PFSK-1 (cell line): Measurements from ENCODE around the gene PIGC.

Experiments used
- FOXP2 ChIP-seq: optimal IDR thresholded peaks from 2 replicates; pipeline ENCODE3; 2011; ENCODE audit warnings: borderline replicate concordance, control low read depth, inconsistent platforms; ENCODE audit not compliant: insufficient read depth; ENCODE audit errors: extremely low read length, extremely low read depth
- POLR2AphosphoS5 ChIP-seq: IDR thresholded peaks from 2 replicates; pipeline ENCODE4 v1.6.1; 2012; ENCODE audit warnings: low read depth, mild to moderate bottlenecking, control low read depth, low read length, moderate library complexity
- SIN3A ChIP-seq: IDR thresholded peaks from 2 replicates; pipeline ENCODE4 v1.6.1; 2012; ENCODE audit warnings: mild to moderate bottlenecking, low read length, moderate library complexity, borderline replicate concordance; ENCODE audit not compliant: insufficient read depth
- TAF1 ChIP-seq: IDR thresholded peaks from 2 replicates; pipeline ENCODE4 v1.6.1; 2012; ENCODE audit warnings: low read length, control low read depth, borderline replicate concordance; ENCODE audit not compliant: insufficient read depth
- TF ChIP-seq, protein P1 (sequence below), 2 experiments: IDR thresholded peaks; 2 replicates each; pipeline versions ENCODE4 v1.6.1 to v1.8.0; 2011 to 2012; ENCODE audit warnings: low read depth in 2 of 2, low read length in 2 of 2, control low read depth in 1 of 2, inconsistent platforms in 1 of 2, mild to moderate bottlenecking in 1 of 2, moderate library complexity in 1 of 2; ENCODE audit not compliant: insufficient read depth in 1 of 2

The PIGC gene

DNA sequence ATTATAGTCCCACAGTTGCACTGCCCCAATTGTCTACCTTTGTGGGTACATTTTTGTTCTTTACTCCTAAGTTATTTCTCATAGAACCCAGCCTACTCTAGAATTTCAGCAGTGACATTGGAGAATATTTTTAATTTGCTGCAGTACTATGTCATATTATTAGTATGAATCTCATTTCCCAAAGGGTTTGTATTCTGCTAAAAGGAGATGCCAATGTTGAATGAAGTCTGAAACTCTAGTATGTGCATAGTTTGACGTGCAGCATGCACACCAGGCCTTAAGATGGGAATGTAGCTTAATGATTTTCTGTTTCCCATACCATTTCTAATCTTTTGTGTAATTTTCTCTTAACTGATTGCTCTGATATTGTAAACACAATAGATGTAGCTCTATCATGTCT lies 33.8 kb downstream of the PIGC start:
- no peak for TF ChIP-seq SIN3A
- no peak for TF ChIP-seq TAF1
- no peak for TF ChIP-seq FOXP2
- TF ChIP-seq, protein P1, sequence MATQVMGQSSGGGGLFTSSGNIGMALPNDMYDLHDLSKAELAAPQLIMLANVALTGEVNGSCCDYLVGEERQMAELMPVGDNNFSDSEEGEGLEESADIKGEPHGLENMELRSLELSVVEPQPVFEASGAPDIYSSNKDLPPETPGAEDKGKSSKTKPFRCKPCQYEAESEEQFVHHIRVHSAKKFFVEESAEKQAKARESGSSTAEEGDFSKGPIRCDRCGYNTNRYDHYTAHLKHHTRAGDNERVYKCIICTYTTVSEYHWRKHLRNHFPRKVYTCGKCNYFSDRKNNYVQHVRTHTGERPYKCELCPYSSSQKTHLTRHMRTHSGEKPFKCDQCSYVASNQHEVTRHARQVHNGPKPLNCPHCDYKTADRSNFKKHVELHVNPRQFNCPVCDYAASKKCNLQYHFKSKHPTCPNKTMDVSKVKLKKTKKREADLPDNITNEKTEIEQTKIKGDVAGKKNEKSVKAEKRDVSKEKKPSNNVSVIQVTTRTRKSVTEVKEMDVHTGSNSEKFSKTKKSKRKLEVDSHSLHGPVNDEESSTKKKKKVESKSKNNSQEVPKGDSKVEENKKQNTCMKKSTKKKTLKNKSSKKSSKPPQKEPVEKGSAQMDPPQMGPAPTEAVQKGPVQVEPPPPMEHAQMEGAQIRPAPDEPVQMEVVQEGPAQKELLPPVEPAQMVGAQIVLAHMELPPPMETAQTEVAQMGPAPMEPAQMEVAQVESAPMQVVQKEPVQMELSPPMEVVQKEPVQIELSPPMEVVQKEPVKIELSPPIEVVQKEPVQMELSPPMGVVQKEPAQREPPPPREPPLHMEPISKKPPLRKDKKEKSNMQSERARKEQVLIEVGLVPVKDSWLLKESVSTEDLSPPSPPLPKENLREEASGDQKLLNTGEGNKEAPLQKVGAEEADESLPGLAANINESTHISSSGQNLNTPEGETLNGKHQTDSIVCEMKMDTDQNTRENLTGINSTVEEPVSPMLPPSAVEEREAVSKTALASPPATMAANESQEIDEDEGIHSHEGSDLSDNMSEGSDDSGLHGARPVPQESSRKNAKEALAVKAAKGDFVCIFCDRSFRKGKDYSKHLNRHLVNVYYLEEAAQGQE (IDR thresholded peaks at IDR 0.05; ENCODE audit: insufficient read depth in 1 of 2, low read depth in 2 of 2, low read length in 2 of 2): no peak
- no peak for TF ChIP-seq POLR2AphosphoS5

DNA sequence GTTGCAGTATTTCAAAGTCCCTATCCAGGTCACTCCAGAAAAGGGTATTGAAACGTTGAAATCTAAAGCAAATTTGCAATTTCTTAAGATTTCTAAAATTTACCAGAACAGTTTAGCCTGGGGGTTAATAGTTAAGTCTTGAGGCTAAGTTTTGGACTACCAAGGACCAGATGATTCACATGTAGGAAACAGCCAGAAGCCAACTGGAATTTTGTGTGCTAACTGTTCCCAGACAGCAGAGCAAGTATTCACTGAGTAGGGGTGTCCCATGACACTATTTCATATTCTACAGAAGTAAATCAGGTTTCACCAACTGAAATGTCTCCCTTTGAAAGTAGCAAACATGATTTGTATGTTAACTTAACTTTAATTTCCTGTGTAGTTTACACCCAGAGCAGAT lies 34.9 kb downstream of the PIGC start:
- TF ChIP-seq SIN3A (no peak), FOXP2 (no peak), TAF1 (no peak), POLR2AphosphoS5 (no peak)
- TF ChIP-seq, protein P1 (IDR thresholded peaks at IDR 0.05; ENCODE audit: insufficient read depth in 1 of 2, low read depth in 2 of 2, low read length in 2 of 2): no peak

DNA sequence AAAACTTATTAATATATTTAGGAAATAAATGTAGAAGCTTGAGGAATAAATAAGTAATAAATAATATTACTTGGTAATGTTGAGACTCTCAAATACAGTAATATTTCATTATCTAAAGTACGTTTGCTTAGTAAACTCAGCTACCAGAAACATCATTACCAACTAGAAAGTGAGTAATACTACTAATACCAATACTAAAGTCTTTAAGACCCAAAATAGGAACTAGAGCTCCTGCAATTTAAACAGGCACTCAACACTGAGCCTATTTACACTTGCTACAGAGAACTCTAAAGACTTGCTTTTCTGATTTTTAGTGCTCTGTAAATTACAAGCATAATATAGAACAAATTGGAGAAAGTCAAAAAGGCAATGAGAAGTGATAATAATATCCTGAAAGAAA lies 36.9 kb downstream of the PIGC start:
- TF ChIP-seq SIN3A (no peak), FOXP2 (no peak), POLR2AphosphoS5 (no peak), TAF1 (no peak)
- TF ChIP-seq, protein P1 (IDR thresholded peaks at IDR 0.05; ENCODE audit: insufficient read depth in 1 of 2, low read depth in 2 of 2, low read length in 2 of 2): no peak

DNA sequence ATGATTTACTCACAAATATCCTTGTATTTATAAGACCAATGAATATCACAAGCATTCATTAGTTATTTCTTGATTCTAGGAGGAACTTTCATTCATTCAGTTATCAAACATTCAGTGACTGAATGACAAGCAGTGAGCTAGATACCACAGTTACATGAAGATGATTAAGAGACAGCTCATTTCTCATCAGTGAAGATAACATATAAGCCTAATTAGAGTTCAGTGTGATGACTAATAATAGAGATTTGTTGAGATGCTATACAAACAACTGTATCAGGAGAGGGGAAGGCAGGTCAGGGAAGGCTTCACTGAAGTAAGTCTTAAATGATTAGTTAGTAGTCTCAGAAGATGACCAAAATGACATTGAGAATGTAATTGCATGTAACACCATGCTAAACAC lies 38.0 kb downstream of the PIGC start:
- TF ChIP-seq TAF1: no peak
- no peak for TF ChIP-seq POLR2AphosphoS5
- TF ChIP-seq, protein P1 (IDR thresholded peaks at IDR 0.05; ENCODE audit: insufficient read depth in 1 of 2, low read depth in 2 of 2, low read length in 2 of 2): no peak

DNA sequence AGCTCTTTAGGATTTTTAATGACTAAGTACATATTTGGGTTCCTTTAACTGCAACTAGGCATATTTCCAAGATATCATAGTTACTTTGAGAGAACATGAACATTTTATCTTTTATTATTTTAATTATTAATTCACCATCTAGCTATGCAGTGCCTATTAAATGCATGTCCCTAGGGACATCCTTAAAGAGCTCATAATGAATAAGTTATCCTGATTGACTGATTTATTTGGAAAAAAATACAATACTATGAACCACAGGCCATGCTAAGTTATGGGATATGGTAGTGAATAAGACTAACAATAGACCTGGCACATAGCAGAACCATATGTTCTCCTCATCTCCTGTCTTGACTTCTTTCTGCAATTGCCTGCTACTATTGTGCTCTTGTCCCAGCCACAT lies 39.7 kb downstream of the PIGC start:
- TF ChIP-seq, protein P1 (IDR thresholded peaks at IDR 0.05; ENCODE audit: insufficient read depth in 1 of 2, low read depth in 2 of 2, low read length in 2 of 2): no peak
